Loucy (cell line): ENCODE results near the gene PARD3B.

Experiments
- H2AFZ ChIP-seq: fragments of 200-600 bp; sonication (generic); 2 replicates; pipeline ENCODE4 v1.6.0; 2016; ENCODE audit warnings: antibody characterized with exemption, mild to moderate bottlenecking, low read length, moderate library complexity
- H3F3A ChIP-seq: fragments of 200-600 bp; 2 replicates; pipeline ENCODE4 v1.6.0; 2016; ENCODE audit warnings: antibody characterized with exemption, low read depth, mild to moderate bottlenecking
- H3K27me3 ChIP-seq: fragments of 200-600 bp; sonication (generic); 2 replicates; pipeline ENCODE4 v1.6.1; 2014; ENCODE audit warnings: low read length, mild to moderate bottlenecking; ENCODE audit not compliant: insufficient read depth, poor library complexity, severe bottlenecking
- H3K36me3 ChIP-seq: fragments of 200-600 bp; sonication (generic); 2 replicates; pipeline ENCODE4 v1.6.1; 2016; ENCODE audit warnings: low read length; ENCODE audit not compliant: insufficient read depth
- H3K4me1 ChIP-seq: fragments of 200-600 bp; sonication (generic); 2 replicates; pipeline ENCODE4 v1.5.1; 2014; ENCODE audit warnings: low read length, mild to moderate bottlenecking; ENCODE audit not compliant: insufficient read depth, poor library complexity, severe bottlenecking
- H3K4me2 ChIP-seq: fragments of 200-600 bp; sonication (generic); 2 replicates; pipeline ENCODE4 v1.6.0; 2014; ENCODE audit warnings: antibody characterized with exemption, low read length, low read depth, mild to moderate bottlenecking; ENCODE audit not compliant: poor library complexity, severe bottlenecking
- H3K4me3 ChIP-seq: fragments of 200-600 bp; sonication (generic); 2 replicates; pipeline ENCODE4 v1.5.1; 2014; ENCODE audit warnings: low read length, mild to moderate bottlenecking, mixed read lengths; ENCODE audit not compliant: poor library complexity, severe bottlenecking
- H3K79me2 ChIP-seq: fragments of 200-600 bp; sonication (generic); 2 replicates; pipeline ENCODE4 v1.6.1; 2014; ENCODE audit warnings: low read length; ENCODE audit not compliant: insufficient read depth
- H3K9ac ChIP-seq: fragments of 200-600 bp; sonication (generic); 2 replicates; pipeline ENCODE4 v1.6.0; 2014; ENCODE audit warnings: mild to moderate bottlenecking, low read depth, low read length, moderate library complexity; ENCODE audit not compliant: poor library complexity, severe bottlenecking
- H3K9me2 ChIP-seq: fragments of 200-600 bp; sonication (generic); replicated peaks from 2 replicates; pipeline ENCODE4 v1.6.1; 2016; ENCODE audit warnings: low read depth, low read length, mixed read lengths
- H3K9me3 ChIP-seq: fragments of 200-600 bp; sonication (generic); 2 replicates; pipeline ENCODE4 v1.6.1; 2014; ENCODE audit warnings: mild to moderate bottlenecking, antibody characterized with exemption, low read length, low read depth; ENCODE audit not compliant: insufficient read depth
- H4K20me1 ChIP-seq: fragments of 200-600 bp; sonication (generic); 2 replicates; pipeline ENCODE4 v1.6.0; 2014; ENCODE audit warnings: antibody characterized with exemption, low read length, mild to moderate bottlenecking; ENCODE audit not compliant: insufficient read depth, poor library complexity, severe bottlenecking
- EZH2phosphoT487 ChIP-seq: fragments of 200-600 bp; IDR thresholded peaks from 2 replicates; pipeline ENCODE4 v1.6.1; 2018; ENCODE audit warnings: antibody characterized with exemption, mild to moderate bottlenecking, moderate library complexity, borderline replicate concordance
- TF ChIP-seq, protein P1 (sequence below): fragments of 200-600 bp; sonication (generic); conservative IDR thresholded peaks from 2 replicates; pipeline ENCODE4 v1.5.1; 2014; ENCODE audit warnings: mild to moderate bottlenecking, antibody characterized with exemption, low read length

The PARD3B gene

DNA sequence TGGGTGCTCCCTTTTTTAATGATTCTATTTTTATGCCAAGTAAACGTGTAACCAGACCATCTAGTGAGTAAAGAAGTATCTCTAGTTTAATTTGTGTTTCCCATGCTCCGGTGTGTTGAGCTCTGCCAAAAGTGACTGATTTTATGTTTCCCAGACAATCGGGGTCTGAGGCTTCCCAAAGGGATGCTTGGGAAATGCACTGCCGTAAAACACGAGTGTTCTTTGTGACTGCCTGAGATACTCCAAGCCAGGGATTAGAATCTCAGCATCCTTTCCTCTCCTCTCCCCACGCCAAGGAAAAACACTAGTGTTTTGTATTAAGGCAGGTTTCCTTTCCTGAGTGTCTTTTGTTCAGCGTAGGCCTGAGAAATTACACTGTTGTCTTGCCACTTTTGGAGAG lies 956.6 kb downstream of the PARD3B start:
- H2AFZ ChIP-seq: no peak overlapping the region
- H3K9ac ChIP-seq: no peak overlapping the region
- H3K9me2 ChIP-seq: no peaks in the 10 kb centered on the region
- TF ChIP-seq, protein P1, sequence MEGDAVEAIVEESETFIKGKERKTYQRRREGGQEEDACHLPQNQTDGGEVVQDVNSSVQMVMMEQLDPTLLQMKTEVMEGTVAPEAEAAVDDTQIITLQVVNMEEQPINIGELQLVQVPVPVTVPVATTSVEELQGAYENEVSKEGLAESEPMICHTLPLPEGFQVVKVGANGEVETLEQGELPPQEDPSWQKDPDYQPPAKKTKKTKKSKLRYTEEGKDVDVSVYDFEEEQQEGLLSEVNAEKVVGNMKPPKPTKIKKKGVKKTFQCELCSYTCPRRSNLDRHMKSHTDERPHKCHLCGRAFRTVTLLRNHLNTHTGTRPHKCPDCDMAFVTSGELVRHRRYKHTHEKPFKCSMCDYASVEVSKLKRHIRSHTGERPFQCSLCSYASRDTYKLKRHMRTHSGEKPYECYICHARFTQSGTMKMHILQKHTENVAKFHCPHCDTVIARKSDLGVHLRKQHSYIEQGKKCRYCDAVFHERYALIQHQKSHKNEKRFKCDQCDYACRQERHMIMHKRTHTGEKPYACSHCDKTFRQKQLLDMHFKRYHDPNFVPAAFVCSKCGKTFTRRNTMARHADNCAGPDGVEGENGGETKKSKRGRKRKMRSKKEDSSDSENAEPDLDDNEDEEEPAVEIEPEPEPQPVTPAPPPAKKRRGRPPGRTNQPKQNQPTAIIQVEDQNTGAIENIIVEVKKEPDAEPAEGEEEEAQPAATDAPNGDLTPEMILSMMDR: no peak
- TF ChIP-seq EZH2phosphoT487: no peak
- no peaks in the 10 kb centered on the region for H3K4me1 ChIP-seq
- H3F3A ChIP-seq: no peaks in the 10 kb centered on the region
- no peak overlapping the region for H3K4me2 ChIP-seq
- no peak overlapping the region for H3K4me3 ChIP-seq
- H3K36me3 ChIP-seq: no peaks in the 10 kb centered on the region
- H3K27me3 ChIP-seq: no peaks in the 10 kb centered on the region
- H3K9me3 ChIP-seq: no peaks in the 10 kb centered on the region
- no peaks in the 10 kb centered on the region for H4K20me1 ChIP-seq
- no peaks in the 10 kb centered on the region for H3K79me2 ChIP-seq

DNA sequence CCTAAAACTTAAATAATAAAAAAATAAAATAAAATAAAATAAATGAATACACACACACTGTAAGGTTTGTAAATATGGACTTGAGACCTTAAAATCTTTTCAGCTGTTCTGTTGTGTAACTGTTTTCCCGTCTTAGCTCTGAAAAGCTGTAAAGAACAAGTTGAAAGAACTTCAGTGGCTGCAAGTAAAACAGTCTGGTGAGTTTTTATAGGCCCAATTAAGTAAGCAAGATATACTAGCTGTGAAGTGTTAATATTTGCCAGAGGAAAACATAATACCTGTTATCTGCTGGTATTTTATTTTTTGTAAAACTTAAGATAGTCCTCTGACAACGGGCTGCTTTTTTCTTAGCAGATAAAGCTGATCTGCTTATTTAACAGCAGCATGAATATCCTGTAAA lies 960.1 kb downstream of the PARD3B start:
- Histone ChIP-seq H4K20me1 (no peaks in the 10 kb centered on the region), H2AFZ (no peak overlapping the region), H3K9ac (no peak overlapping the region), H3K27me3 (no peaks in the 10 kb centered on the region), H3K4me2 (no peak overlapping the region), H3K36me3 (no peaks in the 10 kb centered on the region), H3K79me2 (no peaks in the 10 kb centered on the region), H3K4me3 (no peak overlapping the region), H3K9me3 (no peaks in the 10 kb centered on the region), H3K9me2 (no peaks in the 10 kb centered on the region), H3K4me1 (no peaks in the 10 kb centered on the region), H3F3A (no peaks in the 10 kb centered on the region)
- TF ChIP-seq, protein P1: no peak
- TF ChIP-seq EZH2phosphoT487: no peak

DNA sequence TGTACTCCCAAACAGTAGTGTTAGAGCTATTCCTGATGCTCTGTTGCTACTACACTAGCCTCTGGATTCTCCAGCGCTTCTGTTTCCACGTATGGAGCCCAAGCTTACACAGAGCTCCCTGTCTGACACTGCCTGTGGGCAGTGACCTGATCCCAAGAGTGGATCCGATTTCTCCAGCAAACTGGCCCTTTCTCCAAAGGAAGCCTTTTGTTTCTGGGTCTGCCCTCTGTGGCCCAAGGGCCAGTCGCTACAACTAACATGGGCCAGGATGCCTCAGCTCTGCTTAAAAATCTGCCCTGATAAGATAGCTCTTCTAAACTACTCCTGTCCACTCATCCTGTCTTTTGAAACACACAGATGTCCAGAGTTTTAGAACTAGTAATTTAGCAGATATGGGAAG lies 964.4 kb downstream of the PARD3B start:
- Histone ChIP-seq H3K4me3 (no peak overlapping the region), H3K9me3 (no peaks in the 10 kb centered on the region), H4K20me1 (no peaks in the 10 kb centered on the region), H3K9ac (no peak overlapping the region), H3K27me3 (no peaks in the 10 kb centered on the region), H3K4me2 (no peak overlapping the region), H2AFZ (no peak overlapping the region), H3K9me2 (no peaks in the 10 kb centered on the region), H3F3A (no peaks in the 10 kb centered on the region), H3K79me2 (no peaks in the 10 kb centered on the region), H3K4me1 (no peaks in the 10 kb centered on the region), H3K36me3 (no peaks in the 10 kb centered on the region)
- no peak for TF ChIP-seq EZH2phosphoT487
- TF ChIP-seq, protein P1: no peak
